Neural progenitor cell (in vitro differentiated cells): ENCODE data around the gene ANXA6. TPM values are rescaled to one million over a fixed set of nuclear protein-coding genes. Genes with fewer than 3 reads are reported as not detected.
A peak's percentile ranks its signal among the peaks of the same experiment; 100 is the strongest.

Experiments
- DNase-seq: peaks from one replicate; pipeline ENCODE4 v3.0.0-alpha.2; 2016; ENCODE audit warnings: low spot score
- H2AFZ ChIP-seq: fragments of 200-600 bp; sonication (generic); replicated peaks from 2 replicates; pipeline ENCODE4 v1.6.1; 2016; ENCODE audit warnings: antibody characterized with exemption
- H3F3A ChIP-seq: fragments of 200-600 bp; sonication (generic); 2 replicates; pipeline ENCODE4 v1.6.1; 2016; ENCODE audit warnings: antibody characterized with exemption, low read depth
- H3K27ac ChIP-seq: fragments of 200-600 bp; sonication (generic); 2 replicates; pipeline ENCODE4 v1.5.1; 2016; ENCODE audit warnings: mild to moderate bottlenecking
- H3K27me3 ChIP-seq: fragments of 200-600 bp; sonication (generic); 2 replicates; pipeline ENCODE4 v1.6.1; 2016; ENCODE audit warnings: mild to moderate bottlenecking, moderate library complexity
- H3K36me3 ChIP-seq: fragments of 200-600 bp; sonication (generic); 2 replicates; pipeline ENCODE4 v1.5.1; 2016
- H3K4me1 ChIP-seq: fragments of 200-600 bp; sonication (generic); 2 replicates; pipeline ENCODE4 v1.6.1; 2016; ENCODE audit warnings: mixed run types
- H3K4me2 ChIP-seq: fragments of 200-600 bp; sonication (generic); 2 replicates; pipeline ENCODE4 v1.6.1; 2016
- H3K4me3 ChIP-seq: fragments of 200-600 bp; sonication (generic); 2 replicates; pipeline ENCODE4 v1.5.1; 2016
- H3K79me2 ChIP-seq: fragments of 200-600 bp; sonication (generic); 2 replicates; pipeline ENCODE4 v1.6.1; 2016; ENCODE audit warnings: low read depth
- H3K9ac ChIP-seq: fragments of 200-600 bp; sonication (generic); 2 replicates; pipeline ENCODE4 v1.6.1; 2016
- H3K9me3 ChIP-seq: fragments of 200-600 bp; sonication (generic); 2 replicates; pipeline ENCODE4 v1.5.1; 2016; ENCODE audit warnings: low read depth
- H4K20me1 ChIP-seq: fragments of 200-600 bp; sonication (generic); 2 replicates; pipeline ENCODE4 v1.6.1; 2016; ENCODE audit warnings: low read depth
- H3K27ac Mint-ChIP-seq: 3 replicates; pipeline ENCODE4 v1.8.0; 2021; ENCODE audit warnings: mixed read lengths
- H3K27me3 Mint-ChIP-seq: 2 replicates; pipeline ENCODE4 v1.8.0; 2022; ENCODE audit warnings: low read depth, mild to moderate bottlenecking, inconsistent platforms, moderate library complexity, mixed read lengths; ENCODE audit not compliant: insufficient read depth
- H3K36me3 Mint-ChIP-seq: 3 replicates; pipeline ENCODE4 v1.8.0; 2021; ENCODE audit warnings: mixed read lengths
- H3K4me1 Mint-ChIP-seq: 3 replicates; pipeline ENCODE4 v1.8.0; 2021; ENCODE audit warnings: mixed read lengths
- H3K4me3 Mint-ChIP-seq: 3 replicates; pipeline ENCODE4 v1.8.0; 2021; ENCODE audit warnings: mild to moderate bottlenecking, moderate library complexity, mixed read lengths
- H3K9me3 Mint-ChIP-seq: 3 replicates; pipeline ENCODE4 v1.8.0; 2020; ENCODE audit warnings: mixed read lengths
- CTCF ChIP-seq: fragments of 200-600 bp; sonication (generic); IDR thresholded peaks from 2 replicates; pipeline ENCODE4 v1.5.1; 2017; ENCODE audit warnings: antibody characterized with exemption, mild to moderate bottlenecking
- EZH2 ChIP-seq: fragments of 200-600 bp; sonication (generic); IDR thresholded peaks from 2 replicates; pipeline ENCODE4 v1.6.1; 2017; ENCODE audit warnings: antibody characterized with exemption, mild to moderate bottlenecking, moderate library complexity
- EZH2phosphoT487 ChIP-seq: fragments of 200-600 bp; sonication (generic); IDR thresholded peaks from 2 replicates; pipeline ENCODE4 v1.6.1; 2017; ENCODE audit warnings: antibody characterized with exemption
- total RNA-seq: library from RNA; depleted of rRNA; stranded (reverse); fragments of >200 nt; gene quantifications from 2 replicates; pipeline ENCODE4 v1.2.3, GENCODE V29; 2015; ENCODE audit warnings: low replicate concordance

ANXA6 gene
- total RNA-seq, 1 donor from 2014 or later = 97.6 TPM

GRCh38 chr5:151098768-151099121 is 58.8 kb downstream of the ANXA6 start:
- Mint-ChIP-seq H3K27ac (peak overlapping the region; percentile 10), H3K4me3 (no peak overlapping the region), H3K27me3 (peaks cover 10% of the 10 kb centered on the region), H3K4me1 (peaks cover 22% of the 10 kb centered on the region), H3K9me3 (no peaks in the 10 kb centered on the region), H3K36me3 (peaks cover 18% of the 10 kb centered on the region)
- Histone ChIP-seq H3K9ac (no peak overlapping the region), H3K4me2 (no peak overlapping the region), H3F3A (no peaks in the 10 kb centered on the region), H2AFZ (no peak overlapping the region), H3K4me3 (no peak overlapping the region), H3K4me1 (peaks cover 5% of the 10 kb centered on the region), H3K36me3 (no peaks in the 10 kb centered on the region), H3K27ac (no peak overlapping the region), H4K20me1 (no peaks in the 10 kb centered on the region), H3K27me3 (no peaks in the 10 kb centered on the region), H3K9me3 (no peaks in the 10 kb centered on the region), H3K79me2 (no peaks in the 10 kb centered on the region)
- DNase-seq = no peak
- TF ChIP-seq CTCF (no peak), EZH2phosphoT487 (no peak), EZH2 (no peak)

GRCh38 chr5:151097820-151098767 is 59.5 kb downstream of the ANXA6 start:
- peaks cover 22% of the 10 kb centered on the region for H3K4me1 Mint-ChIP-seq
- no peaks in the 10 kb centered on the region for H3K9me3 Mint-ChIP-seq
- TF ChIP-seq EZH2 (no peak), EZH2phosphoT487 (no peak), CTCF (no peak)
- H3F3A ChIP-seq = no peaks in the 10 kb centered on the region
- no peak overlapping the region for H3K27ac ChIP-seq
- DNase-seq = no peak
- no peaks in the 10 kb centered on the region for H4K20me1 ChIP-seq
- no peak overlapping the region for H2AFZ ChIP-seq
- peaks cover 5% of the 10 kb centered on the region for H3K4me1 ChIP-seq
- H3K9ac ChIP-seq = no peak overlapping the region
- no peak overlapping the region for H3K4me2 ChIP-seq
- H3K79me2 ChIP-seq = no peaks in the 10 kb centered on the region
- H3K36me3 Mint-ChIP-seq = peaks cover 16% of the 10 kb centered on the region
- no peaks in the 10 kb centered on the region for H3K27me3 ChIP-seq
- H3K36me3 ChIP-seq = no peaks in the 10 kb centered on the region
- no peaks in the 10 kb centered on the region for H3K9me3 ChIP-seq
- H3K4me3 ChIP-seq = no peak overlapping the region
- H3K27ac Mint-ChIP-seq = peak overlapping the region; percentile 10
- H3K4me3 Mint-ChIP-seq = no peak overlapping the region
- peaks cover 10% of the 10 kb centered on the region for H3K27me3 Mint-ChIP-seq

- Histone ChIP-seq H3K79me2 (no peaks in the 10 kb centered on the region), H3K9ac (no peak overlapping the region), H3K27me3 (no peaks in the 10 kb centered on the region), H3K4me3 (no peak overlapping the region), H3F3A (no peaks in the 10 kb centered on the region), H2AFZ (no peak overlapping the region), H3K9me3 (no peaks in the 10 kb centered on the region), H3K4me1 (peaks cover 5% of the 10 kb centered on the region), H3K4me2 (no peak overlapping the region), H3K36me3 (no peaks in the 10 kb centered on the region), H4K20me1 (no peaks in the 10 kb centered on the region), H3K27ac (no peak overlapping the region)
- Mint-ChIP-seq H3K27ac (no peak overlapping the region), H3K36me3 (peaks cover 16% of the 10 kb centered on the region), H3K9me3 (no peaks in the 10 kb centered on the region), H3K4me1 (peaks cover 22% of the 10 kb centered on the region), H3K4me3 (no peak overlapping the region), H3K27me3 (peaks cover 10% of the 10 kb centered on the region)
- no peak for DNase-seq
- TF ChIP-seq CTCF = no peak
Measured at GRCh38 chr5:151097061-151097460, 60.5 kb downstream of the ANXA6 start.
